Progenitor cell of endocrine pancreas (in vitro differentiated cells): ENCODE results near the gene HOXB3. TPM values are rescaled to one million over a fixed set of nuclear protein-coding genes. Genes with fewer than 3 reads are reported as not detected.

Experiments
- DNase-seq: peaks from one replicate; pipeline ENCODE4 v3.0.0; 2021; ENCODE audit warnings: low spot score; ENCODE audit not compliant: unreplicated experiment
- H3K27ac Mint-ChIP-seq: 2 replicates; pipeline ENCODE4 v1.8.0; 2021; ENCODE audit warnings: mild to moderate bottlenecking, moderate library complexity, mixed read lengths
- H3K27me3 Mint-ChIP-seq: 2 replicates; pipeline ENCODE4 v1.8.0; 2021; ENCODE audit warnings: mixed read lengths
- H3K36me3 Mint-ChIP-seq: 2 replicates; pipeline ENCODE4 v1.8.0; 2022; ENCODE audit warnings: mixed read lengths; ENCODE audit not compliant: insufficient read depth
- H3K4me1 Mint-ChIP-seq: 2 replicates; pipeline ENCODE4 v1.8.0; 2021; ENCODE audit warnings: low read depth, mixed read lengths
- H3K4me3 Mint-ChIP-seq: 2 replicates; pipeline ENCODE4 v1.8.0; 2021; ENCODE audit warnings: low read depth, mild to moderate bottlenecking, moderate library complexity, mixed read lengths
- H3K9me3 Mint-ChIP-seq: 2 replicates; pipeline ENCODE4 v1.8.0; 2021; ENCODE audit warnings: low read depth, mixed read lengths
- CTCF ChIP-seq: fragments of 200-600 bp; sonication (generic); IDR thresholded peaks from one replicate; pipeline ENCODE4 v1.5.0; 2021; ENCODE audit warnings: antibody characterized with exemption, mild to moderate bottlenecking; ENCODE audit not compliant: unreplicated experiment
- total RNA-seq: library from RNA; stranded (reverse); gene quantifications from 2 replicates; pipeline ENCODE4 v1.2.1, GENCODE V29; 2021

The HOXB3 gene
- total RNA-seq, 1 donor from 2014 or later, result 19.4 TPM

- Mint-ChIP-seq H3K27ac (no peak overlapping the region), H3K4me1 (peaks cover 41% of the 10 kb centered on the region), H3K9me3 (no peaks in the 10 kb centered on the region), H3K4me3 (peak overlapping the region; percentile 31), H3K27me3 (peaks cover 83% of the 10 kb centered on the region), H3K36me3 (peaks cover 10% of the 10 kb centered on the region)
- no peak for DNase-seq
- no peak for TF ChIP-seq CTCF
Measured at GRCh38 chr17:48551214-48551555, 38.9 kb downstream of the HOXB3 start.

- Mint-ChIP-seq H3K4me1 (peaks cover 40% of the 10 kb centered on the region), H3K27ac (no peak overlapping the region), H3K36me3 (peaks cover 10% of the 10 kb centered on the region), H3K4me3 (peak overlapping the region; percentile 54), H3K9me3 (no peaks in the 10 kb centered on the region), H3K27me3 (peaks cover 84% of the 10 kb centered on the region)
- TF ChIP-seq CTCF, result peak; percentile 49
- DNase-seq, result no peak
Measured at GRCh38 chr17:48550502-48551213, 39.4 kb downstream of the HOXB3 start.

GRCh38 chr17:48549914-48550501 is 40.0 kb downstream of the HOXB3 start:
- no peak for TF ChIP-seq CTCF
- DNase-seq, result no peak
- peaks cover 43% of the 10 kb centered on the region for H3K4me1 Mint-ChIP-seq
- H3K27ac Mint-ChIP-seq, result no peak overlapping the region
- H3K36me3 Mint-ChIP-seq, result peaks cover 10% of the 10 kb centered on the region
- H3K27me3 Mint-ChIP-seq, result peaks cover 90% of the 10 kb centered on the region
- H3K4me3 Mint-ChIP-seq, result peak overlapping the region; percentile 54
- no peaks in the 10 kb centered on the region for H3K9me3 Mint-ChIP-seq

- Mint-ChIP-seq H3K36me3 (peaks cover 10% of the 10 kb centered on the region), H3K27ac (peak overlapping the region; percentile 47), H3K9me3 (no peaks in the 10 kb centered on the region), H3K27me3 (peaks cover 90% of the 10 kb centered on the region), H3K4me1 (peaks cover 40% of the 10 kb centered on the region), H3K4me3 (no peak overlapping the region)
- no peak for DNase-seq
- no peak for TF ChIP-seq CTCF
Measured at GRCh38 chr17:48549281-48549630, 40.8 kb downstream of the HOXB3 start.

GRCh38 chr17:48548523-48549280 is 41.3 kb downstream of the HOXB3 start:
- Mint-ChIP-seq H3K27ac (no peak overlapping the region), H3K27me3 (peaks cover 89% of the 10 kb centered on the region), H3K4me3 (no peak overlapping the region), H3K36me3 (peaks cover 10% of the 10 kb centered on the region), H3K9me3 (no peaks in the 10 kb centered on the region), H3K4me1 (peaks cover 39% of the 10 kb centered on the region)
- TF ChIP-seq CTCF, result no peak
- no peak for DNase-seq
